ENCODE data around the gene PCDH9.

DNA sequence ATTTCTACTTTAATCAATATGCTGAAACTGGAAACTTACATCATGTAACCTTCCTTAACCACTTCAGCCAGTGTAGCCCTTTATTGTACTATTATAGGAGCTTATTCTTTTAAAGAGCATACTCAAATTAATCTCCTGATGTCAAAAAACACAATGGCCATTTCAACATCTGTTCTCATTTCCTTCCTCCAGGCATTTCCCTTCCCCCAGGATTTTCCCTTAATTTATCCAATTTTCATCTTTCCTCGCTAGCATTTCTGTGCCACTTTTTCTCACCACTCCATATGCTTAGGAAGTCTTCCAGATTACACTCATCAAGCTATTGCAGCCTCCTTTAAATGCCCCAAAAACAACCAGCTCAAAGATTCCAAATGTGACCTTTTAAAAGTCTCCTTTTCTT is 265.0 kb downstream of the PCDH9 start:
- TF ChIP-seq YY1 (IDR thresholded peaks at IDR 0.05; ENCODE audit: low read depth) (no peak), CHD2 (IDR thresholded peaks at IDR 0.05; ENCODE audit: low read length, partially characterized antibody) (no peak), EP300 (IDR thresholded peaks at IDR 0.05; ENCODE audit: borderline replicate concordance in 1 of 2, low read depth in 1 of 2, low read length in 1 of 2) (no peak), MXI1 (IDR thresholded peaks at IDR 0.05; ENCODE audit: low read depth, low read length) (no peak), GABPA (IDR thresholded peaks at IDR 0.05; ENCODE audit: low read depth) (no peak), TAF1 (IDR thresholded peaks at IDR 0.05; ENCODE audit: borderline replicate concordance, low read depth, low read length) (no peak)
- TF ChIP-seq, protein P1, sequence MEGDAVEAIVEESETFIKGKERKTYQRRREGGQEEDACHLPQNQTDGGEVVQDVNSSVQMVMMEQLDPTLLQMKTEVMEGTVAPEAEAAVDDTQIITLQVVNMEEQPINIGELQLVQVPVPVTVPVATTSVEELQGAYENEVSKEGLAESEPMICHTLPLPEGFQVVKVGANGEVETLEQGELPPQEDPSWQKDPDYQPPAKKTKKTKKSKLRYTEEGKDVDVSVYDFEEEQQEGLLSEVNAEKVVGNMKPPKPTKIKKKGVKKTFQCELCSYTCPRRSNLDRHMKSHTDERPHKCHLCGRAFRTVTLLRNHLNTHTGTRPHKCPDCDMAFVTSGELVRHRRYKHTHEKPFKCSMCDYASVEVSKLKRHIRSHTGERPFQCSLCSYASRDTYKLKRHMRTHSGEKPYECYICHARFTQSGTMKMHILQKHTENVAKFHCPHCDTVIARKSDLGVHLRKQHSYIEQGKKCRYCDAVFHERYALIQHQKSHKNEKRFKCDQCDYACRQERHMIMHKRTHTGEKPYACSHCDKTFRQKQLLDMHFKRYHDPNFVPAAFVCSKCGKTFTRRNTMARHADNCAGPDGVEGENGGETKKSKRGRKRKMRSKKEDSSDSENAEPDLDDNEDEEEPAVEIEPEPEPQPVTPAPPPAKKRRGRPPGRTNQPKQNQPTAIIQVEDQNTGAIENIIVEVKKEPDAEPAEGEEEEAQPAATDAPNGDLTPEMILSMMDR (IDR thresholded peaks at IDR 0.05) = no peak
- TF ChIP-seq, protein P2, sequence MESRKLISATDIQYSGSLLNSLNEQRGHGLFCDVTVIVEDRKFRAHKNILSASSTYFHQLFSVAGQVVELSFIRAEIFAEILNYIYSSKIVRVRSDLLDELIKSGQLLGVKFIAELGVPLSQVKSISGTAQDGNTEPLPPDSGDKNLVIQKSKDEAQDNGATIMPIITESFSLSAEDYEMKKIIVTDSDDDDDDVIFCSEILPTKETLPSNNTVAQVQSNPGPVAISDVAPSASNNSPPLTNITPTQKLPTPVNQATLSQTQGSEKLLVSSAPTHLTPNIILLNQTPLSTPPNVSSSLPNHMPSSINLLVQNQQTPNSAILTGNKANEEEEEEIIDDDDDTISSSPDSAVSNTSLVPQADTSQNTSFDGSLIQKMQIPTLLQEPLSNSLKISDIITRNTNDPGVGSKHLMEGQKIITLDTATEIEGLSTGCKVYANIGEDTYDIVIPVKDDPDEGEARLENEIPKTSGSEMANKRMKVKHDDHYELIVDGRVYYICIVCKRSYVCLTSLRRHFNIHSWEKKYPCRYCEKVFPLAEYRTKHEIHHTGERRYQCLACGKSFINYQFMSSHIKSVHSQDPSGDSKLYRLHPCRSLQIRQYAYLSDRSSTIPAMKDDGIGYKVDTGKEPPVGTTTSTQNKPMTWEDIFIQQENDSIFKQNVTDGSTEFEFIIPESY (IDR thresholded peaks at IDR 0.05; ENCODE audit: borderline replicate concordance, low read depth) = no peak
- TF ChIP-seq, protein P3, sequence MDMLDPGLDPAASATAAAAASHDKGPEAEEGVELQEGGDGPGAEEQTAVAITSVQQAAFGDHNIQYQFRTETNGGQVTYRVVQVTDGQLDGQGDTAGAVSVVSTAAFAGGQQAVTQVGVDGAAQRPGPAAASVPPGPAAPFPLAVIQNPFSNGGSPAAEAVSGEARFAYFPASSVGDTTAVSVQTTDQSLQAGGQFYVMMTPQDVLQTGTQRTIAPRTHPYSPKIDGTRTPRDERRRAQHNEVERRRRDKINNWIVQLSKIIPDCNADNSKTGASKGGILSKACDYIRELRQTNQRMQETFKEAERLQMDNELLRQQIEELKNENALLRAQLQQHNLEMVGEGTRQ (IDR thresholded peaks at IDR 0.05; ENCODE audit: borderline replicate concordance, low read depth, low read length) = no peak
- TF ChIP-seq, protein P4, sequence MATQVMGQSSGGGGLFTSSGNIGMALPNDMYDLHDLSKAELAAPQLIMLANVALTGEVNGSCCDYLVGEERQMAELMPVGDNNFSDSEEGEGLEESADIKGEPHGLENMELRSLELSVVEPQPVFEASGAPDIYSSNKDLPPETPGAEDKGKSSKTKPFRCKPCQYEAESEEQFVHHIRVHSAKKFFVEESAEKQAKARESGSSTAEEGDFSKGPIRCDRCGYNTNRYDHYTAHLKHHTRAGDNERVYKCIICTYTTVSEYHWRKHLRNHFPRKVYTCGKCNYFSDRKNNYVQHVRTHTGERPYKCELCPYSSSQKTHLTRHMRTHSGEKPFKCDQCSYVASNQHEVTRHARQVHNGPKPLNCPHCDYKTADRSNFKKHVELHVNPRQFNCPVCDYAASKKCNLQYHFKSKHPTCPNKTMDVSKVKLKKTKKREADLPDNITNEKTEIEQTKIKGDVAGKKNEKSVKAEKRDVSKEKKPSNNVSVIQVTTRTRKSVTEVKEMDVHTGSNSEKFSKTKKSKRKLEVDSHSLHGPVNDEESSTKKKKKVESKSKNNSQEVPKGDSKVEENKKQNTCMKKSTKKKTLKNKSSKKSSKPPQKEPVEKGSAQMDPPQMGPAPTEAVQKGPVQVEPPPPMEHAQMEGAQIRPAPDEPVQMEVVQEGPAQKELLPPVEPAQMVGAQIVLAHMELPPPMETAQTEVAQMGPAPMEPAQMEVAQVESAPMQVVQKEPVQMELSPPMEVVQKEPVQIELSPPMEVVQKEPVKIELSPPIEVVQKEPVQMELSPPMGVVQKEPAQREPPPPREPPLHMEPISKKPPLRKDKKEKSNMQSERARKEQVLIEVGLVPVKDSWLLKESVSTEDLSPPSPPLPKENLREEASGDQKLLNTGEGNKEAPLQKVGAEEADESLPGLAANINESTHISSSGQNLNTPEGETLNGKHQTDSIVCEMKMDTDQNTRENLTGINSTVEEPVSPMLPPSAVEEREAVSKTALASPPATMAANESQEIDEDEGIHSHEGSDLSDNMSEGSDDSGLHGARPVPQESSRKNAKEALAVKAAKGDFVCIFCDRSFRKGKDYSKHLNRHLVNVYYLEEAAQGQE (IDR thresholded peaks at IDR 0.05; ENCODE audit: low read depth, low read length) = no peak

All from SK-N-SH (cell line).